ENCODE data around the gene MED31.
"Not testable (repeated sequence)": the region's sequence is repeated elsewhere in the genome, so short reads cannot be mapped to it uniquely, and the experiment has no call there.

MED31 gene

GRCh38 chr17:6611231-6611630 is 40.2 kb downstream of the MED31 start:
- no peak for DNase-seq

- DNase-seq = no peak
Measured at GRCh38 chr17:6610011-6610410, 41.4 kb downstream of the MED31 start.

- no peak for DNase-seq
Measured at GRCh38 chr17:6608321-6608720, 43.1 kb downstream of the MED31 start.

- no peak for DNase-seq
Measured at GRCh38 chr17:6605142-6605541, 46.3 kb downstream of the MED31 start.

- DNase-seq = no peak
Measured at GRCh38 chr17:6603744-6604325, 47.6 kb downstream of the MED31 start.

- DNase-seq = no peak
Measured at GRCh38 chr17:6602141-6602540, 49.3 kb downstream of the MED31 start.

GRCh38 chr17:6599364-6599763 is 52.0 kb downstream of the MED31 start:
- no peak for DNase-seq

GRCh38 chr17:6597727-6598126 is 53.7 kb downstream of the MED31 start:
- DNase-seq = no peak

- DNase-seq = no peak
Measured at GRCh38 chr17:6596941-6597340, 54.5 kb downstream of the MED31 start.

GRCh38 chr17:6596511-6596910 is 54.9 kb downstream of the MED31 start:
- DNase-seq = no peak

- DNase-seq = no peak
Measured at GRCh38 chr17:6596081-6596480, 55.3 kb downstream of the MED31 start.

- not testable (repeated sequence) for DNase-seq
Measured at GRCh38 chr17:6593371-6593770, 58.0 kb downstream of the MED31 start.

Measured in stimulated activated naive CD4-positive, alpha-beta T cell (primary cell).